ENCODE data around the gene SINHCAF.
"Not testable (repeated sequence)": the region's sequence is repeated elsewhere in the genome, so short reads cannot be mapped to it uniquely, and the experiment has no call there.

- not testable (repeated sequence) for TF ChIP-seq CTCF (IDR thresholded peaks at IDR 0.05; ENCODE audit: low read depth, low read length); EZH2phosphoT487 (IDR thresholded peaks at IDR 0.05; ENCODE audit: low read depth)
Observed at GRCh38 chr12:31375422-31375821, 49.5 kb upstream of the SINHCAF start.

Data from OCI-LY3 (cell line).